ENCODE results near the gene OR2AP1. TPM values are rescaled to one million over a fixed set of nuclear protein-coding genes. Genes with fewer than 3 reads are reported as not detected.
"Not testable (repeated sequence)": the region's sequence is repeated elsewhere in the genome, so short reads cannot be mapped to it uniquely, and the experiment has no call there.

Gene OR2AP1
- total RNA-seq = not detected

GRCh38 chr12:55572168-55572567, at the start of gene OR2AP1:
TSS of gene OR2AP1 (plus strand) at chr12:55572468. CDS start at chr12:55574415, 1,947 bp downstream.
- DNase-seq = no peak

- DNase-seq = not testable (repeated sequence)
These were observed 24.0 kb upstream of the OR2AP1 start for GRCh38 chr12:55548235-55548634.

GRCh38 chr12:55548756-55549155, 23.5 kb upstream of the OR2AP1 start:
- DNase-seq = no peak

- no peak for DNase-seq
These were observed 23.0 kb upstream of the OR2AP1 start, which contains the start of gene OR6C4 for GRCh38 chr12:55549302-55549701. TSS of gene OR6C4 (plus strand) at chr12:55549602. CDS start at chr12:55551227, 1,625 bp downstream.

GRCh38 chr12:55554296-55554695, 18.0 kb upstream of the OR2AP1 start:
- DNase-seq = no peak

- DNase-seq = not testable (repeated sequence)
These were observed 2.2 kb upstream of the OR2AP1 start for GRCh38 chr12:55570060-55570459.

- not testable (repeated sequence) for DNase-seq
These were observed 1.6 kb upstream of the OR2AP1 start for GRCh38 chr12:55570689-55571088.

GRCh38 chr12:55582066-55582465, 9.8 kb downstream of the OR2AP1 start:
- DNase-seq = no peak

- DNase-seq = no peak
These were observed 13.5 kb downstream of the OR2AP1 start for GRCh38 chr12:55585817-55586216.

- DNase-seq = not testable (repeated sequence)
These were observed 17.9 kb downstream of the OR2AP1 start for GRCh38 chr12:55590152-55590551.

- DNase-seq = no peak
These were observed 35.7 kb downstream of the OR2AP1 start for GRCh38 chr12:55607821-55608594.

- no peak for DNase-seq
These were observed 38.3 kb downstream of the OR2AP1 start for GRCh38 chr12:55610598-55610997.

GRCh38 chr12:55612646-55613045, 40.4 kb downstream of the OR2AP1 start:
- no peak for DNase-seq

GRCh38 chr12:55614764-55615163, 42.5 kb downstream of the OR2AP1 start:
- DNase-seq = no peak

GRCh38 chr12:55619354-55620138, 47.3 kb downstream of the OR2AP1 start:
- peak; percentile 5 for DNase-seq

- no peak for DNase-seq
These were observed 51.8 kb downstream of the OR2AP1 start for GRCh38 chr12:55624056-55624455.

Other genes starting within 250 kb of the OR2AP1 start
- not detected for gene OR6C3, start 241.7 kb upstream of the OR2AP1 start, total RNA-seq
- not detected for gene OR6C75, start 209.5 kb upstream of the OR2AP1 start, total RNA-seq
- not detected for gene OR6C65, start 171.9 kb upstream of the OR2AP1 start, total RNA-seq
- gene OR6C76, start 146.2 kb upstream of the OR2AP1 start, total RNA-seq = not detected
- gene OR6C2, start 128.4 kb upstream of the OR2AP1 start, total RNA-seq = not detected
- gene OR6C70, start 102.3 kb upstream of the OR2AP1 start, total RNA-seq = not detected
- not detected for gene OR6C68, start 80.1 kb upstream of the OR2AP1 start, total RNA-seq
- not detected for gene OR6C4, start 22.9 kb upstream of the OR2AP1 start, total RNA-seq
- not detected for gene OR10P1, start 64.4 kb downstream of the OR2AP1 start, total RNA-seq
- 6.2 TPM for gene ITGA7, start 135.4 kb downstream of the OR2AP1 start, total RNA-seq
- gene BLOC1S1, start 143.6 kb downstream of the OR2AP1 start, total RNA-seq = 46.0 TPM
- 6.6 TPM for gene RDH5, start 147.9 kb downstream of the OR2AP1 start, total RNA-seq
- gene CD63, start 156.5 kb downstream of the OR2AP1 start, total RNA-seq = 187 TPM
- 6.6 TPM for gene GDF11, start 170.7 kb downstream of the OR2AP1 start, total RNA-seq
- gene SARNP, start 245.3 kb downstream of the OR2AP1 start, total RNA-seq = 84.7 TPM
- 6.2 TPM for gene ORMDL2, start 245.6 kb downstream of the OR2AP1 start, total RNA-seq

Measured in occipital lobe (tissue), 2 donors.